Ishikawa (cell line): ENCODE data around the gene IGFALS.

ENCODE experiments used
- CEBPB ChIP-seq: IDR thresholded peaks from 2 replicates; pipeline ENCODE4 v1.6.1; 2012
- CREB1 ChIP-seq: IDR thresholded peaks from 2 replicates; pipeline ENCODE4 v1.6.1; 2012; ENCODE audit warnings: low read depth
- EGR1 ChIP-seq: IDR thresholded peaks from 2 replicates; pipeline ENCODE4 v1.6.1; 2012
- EP300 ChIP-seq: IDR thresholded peaks from 2 replicates; pipeline ENCODE4 v1.6.1; 2012; ENCODE audit warnings: borderline replicate concordance
- FOXM1 ChIP-seq: IDR thresholded peaks from 2 replicates; pipeline ENCODE4 v1.6.1; 2012; ENCODE audit warnings: low read depth, borderline replicate concordance
- MAX ChIP-seq: IDR thresholded peaks from 2 replicates; pipeline ENCODE4 v1.6.1; 2012
- NFIC ChIP-seq: IDR thresholded peaks from 2 replicates; pipeline ENCODE4 v1.6.1; 2012
- RAD21 ChIP-seq: IDR thresholded peaks from 2 replicates; pipeline ENCODE4 v1.6.1; 2012; ENCODE audit warnings: low read depth
- REST ChIP-seq: IDR thresholded peaks from 2 replicates; pipeline ENCODE4 v1.6.1; 2012; ENCODE audit warnings: low read depth, mild to moderate bottlenecking
- TAF1 ChIP-seq: IDR thresholded peaks from 2 replicates; pipeline ENCODE4 v1.6.1; 2012; ENCODE audit warnings: low read depth, mild to moderate bottlenecking
- TCF12 ChIP-seq: IDR thresholded peaks from 2 replicates; pipeline ENCODE4 v1.6.1; 2012; ENCODE audit warnings: low read depth
- TEAD4 ChIP-seq: IDR thresholded peaks from 2 replicates; pipeline ENCODE4 v1.6.1; 2012
- USF1 ChIP-seq: IDR thresholded peaks from 2 replicates; pipeline ENCODE4 v1.6.1; 2012
- YY1 ChIP-seq: IDR thresholded peaks from 2 replicates; pipeline ENCODE4 v1.6.1; 2012; ENCODE audit warnings: low read depth
- ZBTB7A ChIP-seq: IDR thresholded peaks from 2 replicates; pipeline ENCODE4 v1.6.1; 2012; ENCODE audit warnings: low read depth

Gene IGFALS

GRCh38 chr16:1788095-1788707 lies 5.3 kb downstream of the IGFALS start:
- no peak for TF ChIP-seq USF1
- no peak for TF ChIP-seq TCF12
- no peak for TF ChIP-seq RAD21

GRCh38 chr16:1787322-1788094 lies 6.0 kb downstream of the IGFALS start:
- TF ChIP-seq TAF1 (no peak), CEBPB (no peak), TEAD4 (no peak), USF1 (no peak), FOXM1 (no peak), CREB1 (no peak), TCF12 (no peak), EGR1 (no peak), MAX (no peak), EP300 (no peak), YY1 (no peak), ZBTB7A (no peak), REST (no peak), NFIC (no peak), RAD21 (no peak)

- no peak for TF ChIP-seq YY1
- no peak for TF ChIP-seq RAD21
- TF ChIP-seq REST, result no peak
- no peak for TF ChIP-seq FOXM1
- no peak for TF ChIP-seq MAX
- TF ChIP-seq CREB1, result no peak
- TF ChIP-seq EP300, result no peak
- TF ChIP-seq CEBPB, result no peak
- no peak for TF ChIP-seq NFIC
- TF ChIP-seq TEAD4, result no peak
- TF ChIP-seq TCF12, result no peak
- no peak for TF ChIP-seq EGR1
- TF ChIP-seq USF1, result no peak
Observed at GRCh38 chr16:1787056-1787321, 6.5 kb downstream of the IGFALS start.

GRCh38 chr16:1786242-1787055 lies 7.1 kb downstream of the IGFALS start:
- no peak for TF ChIP-seq EP300
- no peak for TF ChIP-seq FOXM1
- no peak for TF ChIP-seq REST
- TF ChIP-seq RAD21, result no peak
- no peak for TF ChIP-seq TCF12
- TF ChIP-seq CEBPB, result no peak
- TF ChIP-seq TAF1, result no peak
- TF ChIP-seq NFIC, result no peak
